Body of pancreas (tissue), 4 donors: ENCODE data around the gene DSTN. TPM values are rescaled to one million over a fixed set of nuclear protein-coding genes. Genes with fewer than 3 reads are reported as not detected.

Experiments
- ATAC-seq: fragments of 150-250 bp; one replicate; pipeline ENCODE4 v1.9.1; 2016
- DNase-seq, 4 donors: peaks; one replicate each; pipeline ENCODE4 v3.0.0-alpha.2; 2019
- H3K27ac ChIP-seq, 4 donors: fragments of 200-600 bp; sonication (generic); 1 replicate in 3 of 4; 2 replicates in 1 of 4; pipeline versions ENCODE4 v1.5.1 to v1.6.1; 2016 to 2019; ENCODE audit warnings: mild to moderate bottlenecking in 1 of 4, mixed read lengths in 1 of 4, moderate library complexity in 1 of 4
- H3K27me3 ChIP-seq, 2 donors: fragments of 200-600 bp; sonication (generic); one replicate each; pipeline ENCODE4 v1.6.0; 2016; ENCODE audit warnings: mild to moderate bottlenecking in 1 of 2
- H3K36me3 ChIP-seq, 2 donors: fragments of 200-600 bp; sonication (generic); replicated peaks in 1 of 2; 2 replicates each; pipeline ENCODE4 v1.5.1; 2016; ENCODE audit warnings: low read depth in 2 of 2; ENCODE audit not compliant: insufficient read depth in 1 of 2
- H3K4me1 ChIP-seq: fragments of 200-600 bp; sonication (generic); one replicate; pipeline ENCODE4 v1.6.0; 2016
- H3K4me3 ChIP-seq, 2 donors: fragments of 200-600 bp; sonication (generic); 1 replicate in 1 of 2; 2 replicates in 1 of 2; pipeline ENCODE4 v1.5.1; 2016 to 2019
- H3K9me3 ChIP-seq, 3 donors: fragments of 200-600 bp; sonication (generic); 1 replicate in 2 of 3; 2 replicates in 1 of 3; pipeline ENCODE4 v1.5.1; 2016
- POLR2A ChIP-seq, 3 donors: fragments of 450-650 bp; IDR thresholded peaks; one replicate each; pipeline ENCODE4 v1.6.1; 2016; ENCODE audit warnings: antibody characterized with exemption in 3 of 3, mild to moderate bottlenecking in 2 of 3
- WGBS, 2 donors: methylation state at CpG; one replicate each; pipeline ENCODE4 v1.1.5; 2017; 5-methylcytosine and 5-hydroxymethylcytosine counted together
- intact Hi-C: fragments of 100-400 bp; cut with DNase I; formaldehyde crosslinking; loops from one replicate; pipeline ENCODE4 v1.15.1; 2023
- total RNA-seq, 2 donors: library from RNA; depleted of rRNA; stranded (reverse); fragments of >200 nt; gene quantifications; one replicate each; pipeline ENCODE4 v1.1.0, GENCODE V29; 2016
- TF ChIP-seq, protein P1 (sequence below), 7 experiments: fragments of 450-650 bp in 4 of 7; fragments of 200-600 bp in 3 of 7; sonication (generic) in 3 of 7; IDR thresholded peaks; one replicate each; pipeline ENCODE4 v1.5.1; 2016 to 2019; ENCODE audit warnings: antibody characterized with exemption in 7 of 7

The DSTN gene
- total RNA-seq, 2 donors from 2014 or later: 103 to 464 TPM

DNA sequence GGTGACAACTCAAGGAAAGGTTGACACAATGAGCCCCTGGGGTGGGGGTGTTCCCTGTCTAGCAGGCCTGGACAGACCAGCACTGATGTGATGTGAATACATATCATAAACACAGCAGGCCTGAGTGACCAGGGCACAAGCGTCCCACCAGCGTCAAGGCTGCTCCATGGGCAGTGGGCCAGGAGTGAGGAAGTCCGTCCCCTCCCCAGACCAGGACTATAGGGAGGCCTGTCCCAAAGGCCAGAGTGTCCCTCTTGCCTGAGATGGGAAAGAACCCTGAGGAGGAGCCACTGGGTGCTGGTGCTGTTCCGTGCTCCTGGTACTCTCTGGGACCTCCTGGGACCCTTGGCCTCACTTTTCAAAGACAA lies 67.5 kb downstream of the DSTN start:
- peak; percentile 13 for ATAC-seq
- H3K27me3 ChIP-seq: no peaks in the 10 kb centered on the region
- peak in 2 of 4 donors; percentile 65 to 66 for DNase-seq
- peak overlapping the region in 3 of 4 donors; percentile 4 to 72 (median 7) for H3K27ac ChIP-seq
- intact Hi-C loops: no loop called here
- WGBS, 2 donors: 46% methylated on average over 4 of the region's 4 CpGs; no CpG with 5 or more reads in 1 of the 2 donors
- no peak overlapping the region for H3K4me3 ChIP-seq
- no peak for TF ChIP-seq POLR2A (IDR thresholded peaks at IDR 0.05)
- TF ChIP-seq, protein P1, sequence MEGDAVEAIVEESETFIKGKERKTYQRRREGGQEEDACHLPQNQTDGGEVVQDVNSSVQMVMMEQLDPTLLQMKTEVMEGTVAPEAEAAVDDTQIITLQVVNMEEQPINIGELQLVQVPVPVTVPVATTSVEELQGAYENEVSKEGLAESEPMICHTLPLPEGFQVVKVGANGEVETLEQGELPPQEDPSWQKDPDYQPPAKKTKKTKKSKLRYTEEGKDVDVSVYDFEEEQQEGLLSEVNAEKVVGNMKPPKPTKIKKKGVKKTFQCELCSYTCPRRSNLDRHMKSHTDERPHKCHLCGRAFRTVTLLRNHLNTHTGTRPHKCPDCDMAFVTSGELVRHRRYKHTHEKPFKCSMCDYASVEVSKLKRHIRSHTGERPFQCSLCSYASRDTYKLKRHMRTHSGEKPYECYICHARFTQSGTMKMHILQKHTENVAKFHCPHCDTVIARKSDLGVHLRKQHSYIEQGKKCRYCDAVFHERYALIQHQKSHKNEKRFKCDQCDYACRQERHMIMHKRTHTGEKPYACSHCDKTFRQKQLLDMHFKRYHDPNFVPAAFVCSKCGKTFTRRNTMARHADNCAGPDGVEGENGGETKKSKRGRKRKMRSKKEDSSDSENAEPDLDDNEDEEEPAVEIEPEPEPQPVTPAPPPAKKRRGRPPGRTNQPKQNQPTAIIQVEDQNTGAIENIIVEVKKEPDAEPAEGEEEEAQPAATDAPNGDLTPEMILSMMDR (IDR thresholded peaks at IDR 0.05): no peak
- peaks cover 10 to 59% of the 10 kb centered on the region in 2 donors for H3K36me3 ChIP-seq
- peaks cover 56% of the 10 kb centered on the region for H3K4me1 ChIP-seq
- H3K9me3 ChIP-seq: no peaks in the 10 kb centered on the region

DNA sequence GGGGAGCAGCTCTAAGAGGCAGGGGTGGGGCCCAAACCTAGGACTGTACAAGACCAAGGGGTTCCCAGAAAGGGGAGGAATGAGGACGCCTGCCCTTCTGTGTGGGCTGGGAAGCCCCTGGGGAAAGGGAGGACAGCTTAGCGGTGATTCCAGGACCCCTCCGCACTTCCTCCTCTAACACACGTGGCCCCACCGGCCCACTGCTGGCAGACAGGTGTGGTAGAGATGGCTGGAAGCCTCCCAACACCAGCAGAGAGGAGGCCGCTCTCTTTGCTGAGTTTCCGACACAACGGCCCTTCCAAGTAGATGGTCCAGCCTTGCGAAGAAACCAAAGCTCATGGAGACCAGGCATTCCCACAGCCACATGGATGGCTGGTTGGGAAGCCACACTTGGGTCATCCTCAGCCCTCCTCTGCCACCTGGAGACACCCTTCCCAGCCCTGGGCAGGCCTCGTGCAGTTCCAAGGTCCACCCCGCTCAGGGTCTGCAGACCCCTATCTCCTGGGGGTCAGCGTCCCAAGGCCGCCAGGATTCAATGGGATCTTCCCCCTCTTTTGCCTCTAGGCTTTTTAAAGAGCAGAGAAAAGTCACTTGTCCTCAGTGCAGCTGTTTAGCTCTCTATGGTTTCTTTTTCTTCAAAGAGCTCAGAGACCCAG lies 68.2 kb downstream of the DSTN start:
- no peak for TF ChIP-seq POLR2A (IDR thresholded peaks at IDR 0.05)
- TF ChIP-seq, protein P1 (IDR thresholded peaks at IDR 0.05): no peak
- intact Hi-C loops: no loop called here

DNA sequence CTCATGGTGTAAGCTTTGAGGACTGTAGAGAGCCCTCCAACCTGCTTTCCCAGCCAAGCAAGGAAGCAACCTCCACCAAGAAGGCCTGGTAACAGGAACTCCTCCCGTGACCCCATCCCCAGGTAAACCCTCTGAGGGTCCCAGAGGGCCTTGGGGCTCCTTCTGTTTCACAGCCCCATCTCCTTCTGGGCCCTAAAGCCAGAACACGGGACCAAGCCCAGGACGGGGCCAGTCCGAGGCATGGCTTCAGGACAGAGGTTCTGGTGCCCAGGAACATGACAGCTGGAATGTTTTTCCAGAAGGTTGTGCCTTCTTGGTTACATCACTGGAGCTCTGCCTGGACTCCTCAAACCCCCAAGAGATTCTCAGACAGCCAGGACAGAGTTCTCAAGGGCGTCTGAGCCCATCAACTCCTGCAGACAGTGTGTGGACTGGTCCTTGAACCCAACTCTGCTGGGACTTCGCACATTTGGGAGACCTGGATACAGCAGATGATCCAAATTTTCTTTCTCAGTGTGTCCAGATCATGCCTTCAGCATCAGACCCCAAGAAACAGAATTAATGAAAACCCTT lies 69.0 kb downstream of the DSTN start:
- H3K4me1 ChIP-seq: peaks cover 71% of the 10 kb centered on the region
- ATAC-seq (no peak), DNase-seq (no peak)
- no peaks in the 10 kb centered on the region for H3K27me3 ChIP-seq
- WGBS, 2 donors: 64 to 100% methylated on average over 1 to 6 of the region's 6 CpGs
- intact Hi-C loops: no loop called here
- H3K27ac ChIP-seq: peak overlapping the region in 3 of 4 donors; percentile 9 to 72 (median 25)
- no peak for TF ChIP-seq POLR2A (IDR thresholded peaks at IDR 0.05)
- TF ChIP-seq, protein P1 (IDR thresholded peaks at IDR 0.05): no peak
- H3K9me3 ChIP-seq: no peaks in the 10 kb centered on the region
- H3K36me3 ChIP-seq: peaks cover 4 to 54% of the 10 kb centered on the region in 2 donors
- H3K4me3 ChIP-seq: no peak overlapping the region

More for the DNA sequence above, 68.2 kb downstream of the DSTN start:
- H3K4me3 ChIP-seq: no peak overlapping the region
- no peak for ATAC-seq
- H3K27ac ChIP-seq: peak overlapping the region in 3 of 4 donors; percentile 2 to 72 (median 7)
- H3K27me3 ChIP-seq: no peaks in the 10 kb centered on the region
- no peaks in the 10 kb centered on the region for H3K9me3 ChIP-seq
- WGBS, 2 donors: 58 to 74% methylated on average over 11 to 13 of the region's 13 CpGs
- peaks cover 63% of the 10 kb centered on the region for H3K4me1 ChIP-seq
- peaks cover 6 to 61% of the 10 kb centered on the region in 2 donors for H3K36me3 ChIP-seq
- no peak for DNase-seq

DNA sequence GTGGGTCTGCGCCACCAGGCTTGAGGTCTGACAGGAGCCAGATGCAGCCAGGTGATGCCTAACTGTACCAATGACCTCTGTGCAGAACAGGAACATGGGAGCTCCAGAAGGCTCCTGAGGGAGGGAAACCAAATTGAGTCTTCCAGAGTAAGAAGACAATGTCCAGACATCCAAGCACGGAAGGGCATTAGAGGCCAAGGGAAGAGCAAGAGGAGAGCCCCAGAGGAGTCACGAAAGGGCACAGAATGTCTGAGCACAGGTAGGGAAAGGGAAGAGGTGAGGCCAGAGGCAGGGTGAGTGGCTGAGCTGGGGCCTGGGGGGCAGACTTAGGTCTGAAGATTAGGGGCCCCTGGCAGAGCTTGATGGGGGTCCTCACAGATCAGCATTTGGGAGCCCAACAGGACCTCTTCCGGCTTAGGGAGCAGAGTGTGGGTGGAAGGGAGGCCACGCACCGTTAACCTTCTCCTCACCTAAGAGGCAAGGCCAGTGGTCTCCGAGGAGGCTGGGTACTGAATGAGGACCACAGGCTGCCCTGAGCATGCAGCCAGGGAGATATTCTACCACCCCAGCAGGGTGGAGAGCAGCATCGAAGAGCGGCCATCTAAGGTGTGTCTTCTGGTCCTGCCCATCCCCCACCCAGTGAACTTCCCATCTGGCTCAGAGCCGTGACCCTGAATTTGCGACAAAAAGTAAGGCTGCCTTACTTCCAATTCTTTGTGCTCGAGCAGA lies 70.4 kb downstream of the DSTN start:
- intact Hi-C loops: no loop called here
- WGBS, 2 donors: 57 to 82% methylated on average over 7 to 12 of the region's 12 CpGs
- no peaks in the 10 kb centered on the region for H3K27me3 ChIP-seq
- H3K36me3 ChIP-seq: peaks cover 0 to 43% of the 10 kb centered on the region in 2 donors
- DNase-seq: peak in 2 of 4 donors; percentile 56 to 58
- H3K4me3 ChIP-seq: no peak overlapping the region
- H3K4me1 ChIP-seq: peaks cover 81% of the 10 kb centered on the region
- no peaks in the 10 kb centered on the region for H3K9me3 ChIP-seq
- ATAC-seq: no peak
- H3K27ac ChIP-seq: peak overlapping the region; percentile 6 to 72 (median 38)
- no peak for TF ChIP-seq POLR2A (IDR thresholded peaks at IDR 0.05)
- TF ChIP-seq, protein P1 (IDR thresholded peaks at IDR 0.05): no peak
